ENCODE measurements around the gene DNMT3A. TPM values are rescaled to one million over a fixed set of nuclear protein-coding genes. Genes with fewer than 3 reads are reported as not detected.

Gene DNMT3A
- total and polyA plus RNA-seq, 2 experiments from 2014 or later: 47.2 to 80.4 TPM

DNA sequence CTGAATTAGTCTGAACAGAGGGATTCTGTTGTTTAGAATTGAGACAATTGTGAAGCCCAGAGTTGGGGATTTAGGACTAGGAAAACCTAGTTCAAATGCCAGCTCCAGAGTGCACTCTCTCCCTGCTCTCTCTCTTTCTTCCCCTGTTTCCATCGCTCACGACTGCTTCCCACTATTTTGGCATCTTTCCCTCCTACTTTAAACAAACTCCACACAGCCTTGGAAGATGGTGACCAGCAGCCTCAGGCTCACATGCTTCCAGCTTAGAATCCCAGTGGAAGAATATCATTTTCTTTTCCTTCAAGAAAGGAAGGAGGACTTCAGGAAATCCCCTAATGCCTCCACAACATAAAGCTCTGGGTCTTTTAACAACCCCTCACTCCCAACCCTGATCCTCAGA is 6.1 kb upstream of the DNMT3A start (continued):
- TF ChIP-seq, protein P1, sequence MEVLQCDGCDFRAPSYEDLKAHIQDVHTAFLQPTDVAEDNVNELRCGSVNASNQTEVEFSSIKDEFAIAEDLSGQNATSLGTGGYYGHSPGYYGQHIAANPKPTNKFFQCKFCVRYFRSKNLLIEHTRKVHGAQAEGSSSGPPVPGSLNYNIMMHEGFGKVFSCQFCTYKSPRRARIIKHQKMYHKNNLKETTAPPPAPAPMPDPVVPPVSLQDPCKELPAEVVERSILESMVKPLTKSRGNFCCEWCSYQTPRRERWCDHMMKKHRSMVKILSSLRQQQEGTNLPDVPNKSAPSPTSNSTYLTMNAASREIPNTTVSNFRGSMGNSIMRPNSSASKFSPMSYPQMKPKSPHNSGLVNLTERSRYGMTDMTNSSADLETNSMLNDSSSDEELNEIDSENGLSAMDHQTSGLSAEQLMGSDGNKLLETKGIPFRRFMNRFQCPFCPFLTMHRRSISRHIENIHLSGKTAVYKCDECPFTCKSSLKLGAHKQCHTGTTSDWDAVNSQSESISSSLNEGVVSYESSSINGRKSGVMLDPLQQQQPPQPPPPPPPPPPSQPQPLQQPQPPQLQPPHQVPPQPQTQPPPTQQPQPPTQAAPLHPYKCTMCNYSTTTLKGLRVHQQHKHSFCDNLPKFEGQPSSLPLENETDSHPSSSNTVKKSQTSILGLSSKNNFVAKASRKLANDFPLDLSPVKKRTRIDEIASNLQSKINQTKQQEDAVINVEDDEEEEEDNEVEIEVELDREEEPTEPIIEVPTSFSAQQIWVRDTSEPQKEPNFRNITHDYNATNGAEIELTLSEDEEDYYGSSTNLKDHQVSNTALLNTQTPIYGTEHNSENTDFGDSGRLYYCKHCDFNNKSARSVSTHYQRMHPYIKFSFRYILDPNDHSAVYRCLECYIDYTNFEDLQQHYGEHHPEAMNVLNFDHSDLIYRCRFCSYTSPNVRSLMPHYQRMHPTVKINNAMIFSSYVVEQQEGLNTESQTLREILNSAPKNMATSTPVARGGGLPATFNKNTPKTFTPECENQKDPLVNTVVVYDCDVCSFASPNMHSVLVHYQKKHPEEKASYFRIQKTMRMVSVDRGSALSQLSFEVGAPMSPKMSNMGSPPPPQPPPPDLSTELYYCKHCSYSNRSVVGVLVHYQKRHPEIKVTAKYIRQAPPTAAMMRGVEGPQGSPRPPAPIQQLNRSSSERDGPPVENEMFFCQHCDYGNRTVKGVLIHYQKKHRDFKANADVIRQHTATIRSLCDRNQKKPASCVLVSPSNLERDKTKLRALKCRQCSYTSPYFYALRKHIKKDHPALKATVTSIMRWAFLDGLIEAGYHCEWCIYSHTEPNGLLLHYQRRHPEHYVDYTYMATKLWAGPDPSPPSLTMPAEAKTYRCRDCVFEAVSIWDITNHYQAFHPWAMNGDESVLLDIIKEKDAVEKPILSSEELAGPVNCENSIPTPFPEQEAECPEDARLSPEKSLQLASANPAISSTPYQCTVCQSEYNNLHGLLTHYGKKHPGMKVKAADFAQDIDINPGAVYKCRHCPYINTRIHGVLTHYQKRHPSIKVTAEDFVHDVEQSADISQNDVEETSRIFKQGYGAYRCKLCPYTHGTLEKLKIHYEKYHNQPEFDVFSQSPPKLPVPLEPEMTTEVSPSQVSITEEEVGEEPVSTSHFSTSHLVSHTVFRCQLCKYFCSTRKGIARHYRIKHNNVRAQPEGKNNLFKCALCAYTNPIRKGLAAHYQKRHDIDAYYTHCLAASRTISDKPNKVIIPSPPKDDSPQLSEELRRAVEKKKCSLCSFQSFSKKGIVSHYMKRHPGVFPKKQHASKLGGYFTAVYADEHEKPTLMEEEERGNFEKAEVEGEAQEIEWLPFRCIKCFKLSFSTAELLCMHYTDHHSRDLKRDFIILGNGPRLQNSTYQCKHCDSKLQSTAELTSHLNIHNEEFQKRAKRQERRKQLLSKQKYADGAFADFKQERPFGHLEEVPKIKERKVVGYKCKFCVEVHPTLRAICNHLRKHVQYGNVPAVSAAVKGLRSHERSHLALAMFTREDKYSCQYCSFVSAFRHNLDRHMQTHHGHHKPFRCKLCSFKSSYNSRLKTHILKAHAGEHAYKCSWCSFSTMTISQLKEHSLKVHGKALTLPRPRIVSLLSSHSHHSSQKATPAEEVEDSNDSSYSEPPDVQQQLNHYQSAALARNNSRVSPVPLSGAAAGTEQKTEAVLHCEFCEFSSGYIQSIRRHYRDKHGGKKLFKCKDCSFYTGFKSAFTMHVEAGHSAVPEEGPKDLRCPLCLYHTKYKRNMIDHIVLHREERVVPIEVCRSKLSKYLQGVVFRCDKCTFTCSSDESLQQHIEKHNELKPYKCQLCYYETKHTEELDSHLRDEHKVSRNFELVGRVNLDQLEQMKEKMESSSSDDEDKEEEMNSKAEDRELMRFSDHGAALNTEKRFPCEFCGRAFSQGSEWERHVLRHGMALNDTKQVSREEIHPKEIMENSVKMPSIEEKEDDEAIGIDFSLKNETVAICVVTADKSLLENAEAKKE (CRISPR knock-in tag; IDR thresholded peaks at IDR 0.05): no peak
- TF ChIP-seq POLR2AphosphoS5 (IDR thresholded peaks at IDR 0.05; ENCODE audit: low read depth) (no peak), ZNF331 (CRISPR knock-in tag; IDR thresholded peaks at IDR 0.05; ENCODE audit: low read depth) (no peak), STAT1 (IDR thresholded peaks at IDR 0.05; ENCODE audit: unreplicated experiment) (no peak), NANOG (IDR thresholded peaks at IDR 0.05; ENCODE audit: borderline replicate concordance) (no peak), JUNB (IDR thresholded peaks at IDR 0.05; ENCODE audit: unreplicated experiment) (no peak)
- TF ChIP-seq, protein P2, sequence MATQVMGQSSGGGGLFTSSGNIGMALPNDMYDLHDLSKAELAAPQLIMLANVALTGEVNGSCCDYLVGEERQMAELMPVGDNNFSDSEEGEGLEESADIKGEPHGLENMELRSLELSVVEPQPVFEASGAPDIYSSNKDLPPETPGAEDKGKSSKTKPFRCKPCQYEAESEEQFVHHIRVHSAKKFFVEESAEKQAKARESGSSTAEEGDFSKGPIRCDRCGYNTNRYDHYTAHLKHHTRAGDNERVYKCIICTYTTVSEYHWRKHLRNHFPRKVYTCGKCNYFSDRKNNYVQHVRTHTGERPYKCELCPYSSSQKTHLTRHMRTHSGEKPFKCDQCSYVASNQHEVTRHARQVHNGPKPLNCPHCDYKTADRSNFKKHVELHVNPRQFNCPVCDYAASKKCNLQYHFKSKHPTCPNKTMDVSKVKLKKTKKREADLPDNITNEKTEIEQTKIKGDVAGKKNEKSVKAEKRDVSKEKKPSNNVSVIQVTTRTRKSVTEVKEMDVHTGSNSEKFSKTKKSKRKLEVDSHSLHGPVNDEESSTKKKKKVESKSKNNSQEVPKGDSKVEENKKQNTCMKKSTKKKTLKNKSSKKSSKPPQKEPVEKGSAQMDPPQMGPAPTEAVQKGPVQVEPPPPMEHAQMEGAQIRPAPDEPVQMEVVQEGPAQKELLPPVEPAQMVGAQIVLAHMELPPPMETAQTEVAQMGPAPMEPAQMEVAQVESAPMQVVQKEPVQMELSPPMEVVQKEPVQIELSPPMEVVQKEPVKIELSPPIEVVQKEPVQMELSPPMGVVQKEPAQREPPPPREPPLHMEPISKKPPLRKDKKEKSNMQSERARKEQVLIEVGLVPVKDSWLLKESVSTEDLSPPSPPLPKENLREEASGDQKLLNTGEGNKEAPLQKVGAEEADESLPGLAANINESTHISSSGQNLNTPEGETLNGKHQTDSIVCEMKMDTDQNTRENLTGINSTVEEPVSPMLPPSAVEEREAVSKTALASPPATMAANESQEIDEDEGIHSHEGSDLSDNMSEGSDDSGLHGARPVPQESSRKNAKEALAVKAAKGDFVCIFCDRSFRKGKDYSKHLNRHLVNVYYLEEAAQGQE (IDR thresholded peaks at IDR 0.05; ENCODE audit: unreplicated experiment): no peak
- TF ChIP-seq, protein P3, sequence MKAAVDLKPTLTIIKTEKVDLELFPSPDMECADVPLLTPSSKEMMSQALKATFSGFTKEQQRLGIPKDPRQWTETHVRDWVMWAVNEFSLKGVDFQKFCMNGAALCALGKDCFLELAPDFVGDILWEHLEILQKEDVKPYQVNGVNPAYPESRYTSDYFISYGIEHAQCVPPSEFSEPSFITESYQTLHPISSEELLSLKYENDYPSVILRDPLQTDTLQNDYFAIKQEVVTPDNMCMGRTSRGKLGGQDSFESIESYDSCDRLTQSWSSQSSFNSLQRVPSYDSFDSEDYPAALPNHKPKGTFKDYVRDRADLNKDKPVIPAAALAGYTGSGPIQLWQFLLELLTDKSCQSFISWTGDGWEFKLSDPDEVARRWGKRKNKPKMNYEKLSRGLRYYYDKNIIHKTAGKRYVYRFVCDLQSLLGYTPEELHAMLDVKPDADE (IDR thresholded peaks at IDR 0.05): no peak

Measured in GM23338 (cell line).